A172 (cell line): ENCODE data around the gene CCDC92. TPM values are rescaled to one million over a fixed set of nuclear protein-coding genes. Genes with fewer than 3 reads are reported as not detected.
"Not testable (repeated sequence)": the region's sequence is repeated elsewhere in the genome, so short reads cannot be mapped to it uniquely, and the experiment has no call there.

Experiments used
- DNase-seq: peaks from one replicate; pipeline ENCODE4 v3.0.0-alpha.2; 2015; ENCODE audit warnings: low spot score
- total RNA-seq: library from RNA; depleted of rRNA; stranded (reverse); fragments of >200 nt; shearing (Covaris generic); gene quantifications from 2 replicates; pipeline ENCODE4 v1.2.3, GENCODE V29; 2014

The CCDC92 gene
- total RNA-seq, 1 experiment from 2014 or later: 7.9 TPM

GRCh38 chr12:123949770-123950165 lies 22.9 kb downstream of the CCDC92 start:
- no peak for DNase-seq

DNA sequence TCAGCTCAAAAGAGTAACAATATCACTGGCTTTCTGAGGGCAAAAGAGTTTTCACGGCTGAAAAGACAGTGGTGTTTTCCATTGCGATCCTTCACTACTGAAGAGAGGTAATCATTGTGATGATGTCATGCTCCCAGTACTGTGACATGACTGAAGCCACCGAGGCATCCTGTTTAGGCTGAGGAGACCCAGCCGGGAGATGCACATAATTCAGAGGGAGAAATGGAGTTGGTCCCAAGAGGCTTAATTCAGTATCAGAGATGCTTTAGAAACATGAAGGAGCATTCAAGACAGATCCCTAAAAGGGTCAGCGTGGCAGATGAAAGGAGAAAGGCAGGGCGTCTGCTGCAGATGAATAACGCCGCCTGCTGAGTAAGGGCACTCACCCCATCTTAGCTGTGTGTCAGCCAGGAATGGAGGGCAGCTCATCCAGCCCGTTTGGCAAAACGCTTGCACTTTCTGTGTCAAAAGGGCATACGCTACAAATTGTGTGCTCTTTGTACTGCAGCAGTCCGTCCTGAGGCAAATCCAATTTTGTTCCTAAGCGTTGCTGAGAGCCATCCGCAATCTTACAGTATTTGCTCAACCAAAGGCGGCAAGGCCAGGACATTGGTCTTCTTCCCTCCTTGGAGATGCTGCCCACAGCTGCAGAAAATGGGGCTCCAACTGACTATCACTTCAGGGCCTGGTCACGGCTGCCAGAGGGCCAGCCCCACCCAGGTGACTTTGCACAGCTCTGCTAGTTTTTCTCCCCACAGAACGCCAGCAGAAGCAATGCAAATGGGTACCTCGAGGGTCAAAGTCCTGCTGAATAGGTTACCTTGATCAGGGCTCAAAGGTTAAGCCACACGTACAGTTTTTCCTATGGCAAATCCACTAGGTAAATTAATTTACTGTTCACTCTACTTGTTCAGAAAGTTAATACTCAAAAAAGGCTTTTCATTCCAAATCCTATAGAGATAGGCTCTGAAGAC lies 23.5 kb downstream of the CCDC92 start:
- no peak for DNase-seq

DNA sequence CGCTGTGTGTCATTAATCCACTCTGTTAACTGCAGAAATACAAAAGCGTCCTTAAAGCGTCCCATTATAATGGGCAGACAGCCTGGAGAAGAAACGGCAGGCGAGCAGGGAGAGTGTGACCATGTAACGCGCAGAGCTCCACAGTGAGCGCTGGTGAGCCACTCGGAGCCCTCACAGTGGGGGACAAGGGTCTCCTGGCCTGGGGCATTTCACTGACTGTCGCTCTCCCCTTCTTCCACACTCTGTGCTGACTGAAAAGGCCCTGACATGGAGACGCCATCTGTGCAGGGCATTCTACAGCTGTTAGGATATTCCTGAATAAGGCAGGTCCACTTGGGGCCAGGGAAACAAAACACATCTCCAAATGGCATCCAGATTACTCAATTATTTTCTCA lies 24.2 kb downstream of the CCDC92 start:
- no peak for DNase-seq

DNA sequence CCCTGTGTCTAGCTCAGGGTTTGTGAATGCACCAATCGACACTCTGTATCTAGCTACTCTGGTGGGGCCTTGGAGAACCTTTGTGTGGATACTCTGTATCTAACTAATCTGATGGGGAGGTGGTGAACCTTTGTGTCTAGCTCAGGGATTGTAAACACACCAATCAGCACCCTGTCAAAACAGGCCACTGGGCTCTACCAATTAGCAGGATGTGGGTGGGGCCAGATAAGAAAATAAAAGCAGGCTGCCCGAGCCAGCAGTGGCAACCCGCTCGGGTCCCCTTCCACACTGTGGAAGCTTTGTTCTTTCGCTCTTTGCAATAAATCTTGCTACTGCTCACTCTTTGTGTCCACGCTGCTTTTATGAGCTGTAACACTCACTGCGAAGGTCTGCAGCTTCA lies 25.1 kb downstream of the CCDC92 start:
- DNase-seq: not testable (repeated sequence)

DNA sequence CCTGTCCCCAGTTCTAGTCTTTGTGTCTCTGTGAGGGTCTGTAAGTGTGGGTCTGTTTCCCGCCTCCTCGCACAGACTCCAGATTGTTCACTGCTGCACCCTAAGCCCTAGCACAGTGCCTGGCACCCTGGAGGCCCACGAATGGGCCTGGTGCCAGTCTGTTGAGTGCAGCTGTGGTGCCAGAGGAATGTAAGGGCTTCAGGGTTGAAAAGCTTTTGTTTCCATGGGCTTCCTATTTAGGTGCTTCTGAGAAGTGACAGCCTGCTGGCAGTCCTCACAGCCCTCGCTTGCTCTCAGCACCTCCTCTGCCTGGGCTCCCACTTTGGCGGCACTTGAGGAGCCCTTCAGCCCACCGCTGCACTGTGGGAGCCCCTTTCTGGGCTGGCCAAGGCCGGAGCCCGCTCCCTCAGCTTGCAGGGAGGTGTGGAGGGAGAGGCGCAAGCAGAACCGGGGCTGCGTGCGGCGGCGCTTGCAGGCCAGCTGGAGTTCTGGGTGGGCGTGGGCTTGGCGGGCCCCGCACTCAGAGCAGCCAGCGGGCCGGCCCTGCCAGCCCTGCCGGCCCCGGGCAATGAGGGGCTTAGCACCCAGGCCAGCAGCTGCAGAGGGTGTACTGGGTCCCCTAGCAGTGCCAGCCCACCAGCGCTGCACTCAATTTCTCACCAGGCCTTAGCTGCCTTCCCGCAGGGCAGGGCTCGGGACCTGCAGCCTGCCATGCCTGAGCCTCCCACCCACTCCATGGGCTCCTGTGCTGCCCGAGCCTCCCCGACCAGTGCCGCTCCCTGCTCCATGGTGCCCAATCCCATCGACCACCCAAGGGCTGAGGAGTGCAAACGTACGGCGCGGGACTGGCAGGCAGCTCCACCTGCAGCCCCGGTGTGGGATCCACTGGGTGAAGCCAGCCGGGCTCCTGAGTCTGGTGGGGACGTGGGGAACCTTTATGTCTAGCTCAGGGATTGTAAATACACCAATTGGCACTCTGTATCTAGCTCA lies 25.8 kb downstream of the CCDC92 start:
- not testable (repeated sequence) for DNase-seq

DNA sequence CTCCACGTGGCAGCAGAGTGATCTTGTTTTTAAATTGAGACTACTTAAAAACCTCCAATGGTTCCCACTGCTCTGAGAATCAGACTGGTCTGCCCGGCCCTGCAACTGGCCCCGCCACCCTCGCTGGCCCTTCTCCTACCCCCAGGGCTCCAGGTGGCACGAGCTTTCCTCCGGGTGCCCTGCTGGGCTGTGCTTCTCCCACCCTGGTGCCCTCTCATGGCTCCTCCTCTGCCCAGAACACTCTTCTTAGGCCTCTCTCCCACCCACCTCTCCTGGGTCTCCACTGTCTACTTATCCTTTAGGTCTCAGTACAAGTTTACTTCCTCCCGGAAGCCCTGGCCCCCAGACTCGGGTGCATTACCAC lies 26.5 kb downstream of the CCDC92 start:
- DNase-seq: no peak

GRCh38 chr12:123945287-123946151 lies 27.1 kb downstream of the CCDC92 start:
- no peak for DNase-seq

GRCh38 chr12:123944696-123945095 lies 27.9 kb downstream of the CCDC92 start:
- DNase-seq: no peak

DNA sequence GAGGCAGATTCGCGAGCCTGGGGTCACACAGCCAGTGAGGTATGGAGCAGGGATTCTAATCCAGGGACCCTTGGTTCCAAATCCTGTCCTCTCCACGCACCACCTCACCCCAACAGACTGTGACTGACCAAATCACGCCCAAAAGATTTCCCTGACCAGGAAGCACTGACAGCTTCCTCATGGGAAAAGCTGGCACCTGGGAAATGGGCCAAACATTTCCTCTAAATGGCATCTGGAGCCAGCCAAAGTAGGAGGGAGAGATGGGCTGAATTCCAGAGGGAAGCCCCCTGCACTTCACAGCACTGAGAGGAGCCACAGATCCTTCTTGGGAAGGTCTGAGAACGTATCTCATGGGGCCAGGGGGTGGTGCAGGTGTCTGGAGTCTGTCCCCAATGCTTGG lies 28.8 kb downstream of the CCDC92 start:
- DNase-seq: no peak

GRCh38 chr12:123942911-123943648 lies 29.6 kb downstream of the CCDC92 start:
- DNase-seq: no peak

- peak; percentile 50 for DNase-seq
Observed at GRCh38 chr12:123942238-123942653, 30.4 kb downstream of the CCDC92 start.

DNA sequence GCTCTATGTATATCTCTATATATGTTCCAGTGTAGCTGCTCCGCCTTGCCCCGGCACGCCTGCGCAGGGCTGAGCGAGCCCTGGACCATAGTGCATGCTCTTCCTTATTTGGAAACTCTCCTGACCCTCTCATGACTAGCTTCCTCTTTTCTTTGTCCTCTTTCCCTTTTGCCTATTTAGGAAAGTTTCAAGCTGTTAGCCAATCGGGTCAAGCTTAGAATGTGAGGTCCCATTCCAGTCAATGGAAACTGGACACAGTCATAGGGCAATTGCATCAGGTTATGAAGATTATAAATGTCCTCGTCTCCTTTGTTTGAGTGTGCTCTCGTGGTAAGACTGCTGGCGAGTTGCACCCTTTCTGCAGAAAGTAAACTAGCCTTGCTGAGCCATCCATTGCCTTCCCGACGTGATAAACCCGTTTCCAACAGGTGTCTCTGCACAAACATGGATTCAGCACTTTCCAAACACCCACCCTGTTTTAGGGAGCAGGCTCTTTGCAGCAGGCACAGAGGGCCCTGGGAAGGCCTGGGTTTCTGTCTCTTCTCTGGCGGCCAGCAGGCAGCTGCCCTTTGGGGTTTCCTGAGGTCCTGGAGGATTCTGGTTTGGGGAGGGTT lies 30.9 kb downstream of the CCDC92 start:
- DNase-seq: no peak

DNA sequence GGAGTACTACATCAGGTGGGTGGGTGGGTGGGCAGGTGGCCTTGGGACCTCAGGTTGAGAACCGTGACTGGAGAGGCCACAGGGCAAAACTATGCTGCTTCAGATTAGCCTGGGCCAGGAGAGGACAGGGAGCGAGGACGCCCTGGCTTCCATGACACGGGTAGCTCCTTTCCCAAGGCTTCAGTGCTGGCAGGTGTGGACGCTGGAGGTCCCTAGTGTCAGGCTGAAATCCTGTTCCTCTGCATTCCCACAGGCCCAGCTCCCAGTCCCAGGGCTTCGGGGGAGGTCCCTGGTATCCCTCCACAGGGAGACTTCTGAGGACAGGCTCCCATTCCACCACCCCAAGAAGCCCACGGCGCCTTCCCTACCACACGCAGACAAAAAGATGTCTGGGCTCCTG lies 31.6 kb downstream of the CCDC92 start:
- no peak for DNase-seq

GRCh38 chr12:123940627-123940966 lies 32.0 kb downstream of the CCDC92 start:
- no peak for DNase-seq

DNA sequence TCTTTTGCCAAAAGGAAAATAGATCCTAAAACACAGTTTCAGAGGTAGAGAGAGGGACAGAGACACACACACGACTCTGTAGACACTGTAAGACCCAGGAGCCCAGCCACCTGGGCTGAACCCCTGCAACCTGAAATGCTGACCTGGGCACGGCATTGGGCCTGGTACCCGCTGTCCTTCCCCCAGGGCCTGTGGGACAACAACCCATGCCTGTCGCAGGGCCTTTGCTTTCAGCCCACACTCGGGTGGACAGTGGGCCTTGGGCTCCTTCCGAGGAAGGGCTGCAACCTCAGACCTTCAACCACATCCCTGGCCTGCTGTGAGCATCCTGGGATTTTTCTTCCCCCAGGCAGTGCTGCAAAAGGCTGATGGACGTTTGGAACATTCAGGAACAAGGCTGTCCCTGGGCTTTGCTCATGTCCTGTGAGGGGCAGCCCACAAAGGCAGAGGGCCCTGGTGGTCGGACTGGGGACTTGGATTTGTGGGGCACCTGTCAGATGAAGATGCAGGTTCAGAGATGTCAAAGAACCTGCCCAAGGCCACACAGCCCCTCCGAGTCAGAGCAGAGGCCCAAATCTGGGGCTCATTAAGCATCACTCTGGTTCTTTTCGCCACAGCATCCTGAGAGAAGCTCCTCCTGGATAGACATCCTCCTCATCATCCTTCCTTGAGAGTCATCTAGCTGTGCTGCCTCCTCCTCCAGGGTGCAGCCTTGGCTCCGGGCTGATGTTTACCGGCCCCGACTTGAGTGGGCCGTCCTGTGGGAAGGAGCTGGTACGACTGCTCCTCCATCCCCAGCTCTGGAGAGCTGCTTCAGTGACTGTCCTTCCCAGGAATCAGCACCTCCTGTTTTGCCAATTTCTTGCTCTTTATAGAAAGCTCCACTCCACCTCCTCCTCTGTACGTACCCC lies 32.7 kb downstream of the CCDC92 start:
- DNase-seq: no peak

DNA sequence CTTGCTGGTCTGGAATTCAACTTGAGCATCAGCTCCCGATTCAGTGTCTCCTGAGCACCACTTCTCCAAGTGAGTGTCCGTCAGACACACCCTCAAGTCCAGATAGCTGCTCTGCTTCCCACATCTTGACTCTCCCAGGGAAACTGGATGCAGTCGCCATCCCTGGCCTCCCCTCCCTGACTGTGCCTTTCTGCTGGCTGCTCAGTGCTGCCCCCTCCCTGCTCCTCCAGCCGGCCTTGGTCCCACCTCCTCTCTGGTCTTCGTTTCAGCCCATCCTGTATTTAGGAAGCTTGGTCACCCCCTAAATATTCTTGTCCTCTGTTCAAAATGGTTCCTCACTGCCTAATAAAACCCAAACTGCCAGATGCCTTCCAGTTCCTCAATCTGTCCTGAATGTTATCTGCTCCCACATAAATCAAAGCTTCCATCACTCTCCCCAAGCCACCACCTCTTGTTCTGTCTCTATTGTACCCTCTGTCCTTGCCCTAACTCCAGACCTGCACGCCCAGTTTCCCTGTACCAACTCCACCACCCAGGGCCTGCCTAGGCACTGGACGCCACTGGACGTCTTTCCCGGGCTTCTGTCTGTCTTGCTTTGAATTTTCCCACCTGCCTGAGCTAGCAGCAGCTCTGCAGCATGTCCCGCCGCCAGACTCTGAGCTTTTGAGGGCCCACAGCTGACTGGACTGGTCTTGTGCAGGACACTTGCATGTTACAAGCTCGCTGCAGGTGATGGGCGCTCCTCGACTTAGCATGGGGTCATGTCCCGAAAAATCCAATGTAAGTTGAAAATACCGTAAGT lies 33.8 kb downstream of the CCDC92 start:
- DNase-seq: no peak

- DNase-seq: no peak
Observed at GRCh38 chr12:123937707-123938591, 34.7 kb downstream of the CCDC92 start.
